CD14-positive monocyte (primary cell): ENCODE measurements around the gene RELN. TPM values are rescaled to one million over a fixed set of nuclear protein-coding genes. Genes with fewer than 3 reads are reported as not detected.

Experiments
- DNase-seq, 3 donors: peaks; one replicate each; pipeline ENCODE4 v3.0.0-alpha.2; 2011 to 2022
- H2AFZ ChIP-seq: 2 replicates; pipeline ENCODE4 v1.6.0; 2012; ENCODE audit warnings: mild to moderate bottlenecking, low read depth, low read length, inconsistent platforms; ENCODE audit not compliant: insufficient read depth, poor library complexity, severe bottlenecking
- H3K27ac ChIP-seq, 2 donors: 1 replicate in 1 of 2; 2 replicates in 1 of 2; pipeline ENCODE4 v1.5.1; 2012 to 2013; ENCODE audit warnings: low read length in 2 of 2, control low read depth in 1 of 2, inconsistent platforms in 1 of 2, low read depth in 1 of 2, mild to moderate bottlenecking in 1 of 2
- H3K27me3 ChIP-seq, 2 donors: one replicate each; pipeline versions ENCODE4 v1.6.0 to v1.6.1; 2011 to 2013; ENCODE audit warnings: low read length in 2 of 2; ENCODE audit not compliant: control insufficient read depth in 2 of 2, insufficient read depth in 2 of 2
- H3K36me3 ChIP-seq, 2 donors: replicated peaks in 1 of 2; 1 replicate in 1 of 2; 2 replicates in 1 of 2; pipeline versions ENCODE4 v1.5.1 to v1.6.1; 2012 to 2013; ENCODE audit warnings: low read length in 2 of 2, control low read depth in 1 of 2, inconsistent platforms in 1 of 2, mild to moderate bottlenecking in 1 of 2; ENCODE audit not compliant: insufficient read depth in 2 of 2, control insufficient read depth in 1 of 2
- H3K4me1 ChIP-seq, 2 donors: 1 replicate in 1 of 2; 2 replicates in 1 of 2; pipeline versions ENCODE4 v1.5.1 to v1.6.1; 2012 to 2013; ENCODE audit warnings: low read length in 2 of 2, control low read depth in 1 of 2, inconsistent platforms in 1 of 2, mild to moderate bottlenecking in 1 of 2, moderate library complexity in 1 of 2; ENCODE audit not compliant: insufficient read depth in 2 of 2, control insufficient read depth in 1 of 2
- H3K4me2 ChIP-seq: replicated peaks from 2 replicates; pipeline ENCODE3; 2012; ENCODE audit warnings: low read length, moderate library complexity, mild to moderate bottlenecking; ENCODE audit not compliant: poor library complexity, severe bottlenecking; ENCODE audit errors: extremely low read depth
- H3K4me3 ChIP-seq, 3 experiments: fragments of 200-600 bp in 1 of 3; sonication (generic) in 1 of 3; replicated peaks in 1 of 3; 1 replicate in 2 of 3; 2 replicates in 1 of 3; pipeline ENCODE4 v1.5.1; 2011 to 2013; ENCODE audit warnings: low read length in 3 of 3, mild to moderate bottlenecking in 3 of 3, control low read depth in 2 of 3, low read depth in 2 of 3, inconsistent platforms in 1 of 3, moderate library complexity in 1 of 3
- H3K79me2 ChIP-seq: 2 replicates; pipeline ENCODE4 v1.6.0; 2012; ENCODE audit warnings: mild to moderate bottlenecking, control low read depth, inconsistent platforms, low read length, moderate library complexity; ENCODE audit not compliant: insufficient read depth
- H3K9ac ChIP-seq: 2 replicates; pipeline ENCODE4 v1.6.0; 2017; ENCODE audit warnings: low read length, mild to moderate bottlenecking; ENCODE audit not compliant: insufficient read depth, poor library complexity, severe bottlenecking
- H3K9me3 ChIP-seq, 2 donors: replicated peaks in 1 of 2; 1 replicate in 1 of 2; 2 replicates in 1 of 2; pipeline versions ENCODE4 v1.5.1 to v1.6.1; 2012 to 2013; ENCODE audit warnings: low read length in 2 of 2, control low read depth in 1 of 2; ENCODE audit not compliant: control insufficient read depth in 1 of 2, insufficient read depth in 1 of 2
- H4K20me1 ChIP-seq: 2 replicates; pipeline ENCODE4 v1.6.0; 2012; ENCODE audit warnings: mild to moderate bottlenecking, low read length, control low read depth, moderate library complexity; ENCODE audit not compliant: insufficient read depth
- H3K27ac Mint-ChIP-seq, 7 donors: one replicate each; pipeline ENCODE4 v1.8.0; 2020; ENCODE audit warnings: mild to moderate bottlenecking in 7 of 7, mixed read lengths in 7 of 7, moderate library complexity in 6 of 7, inconsistent platforms in 2 of 7
- H3K27me3 Mint-ChIP-seq, 3 donors: one replicate each; pipeline ENCODE4 v1.8.0; 2021 to 2022; ENCODE audit warnings: low read depth in 3 of 3, mild to moderate bottlenecking in 3 of 3, mixed read lengths in 3 of 3, moderate library complexity in 3 of 3, inconsistent platforms in 1 of 3
- H3K36me3 Mint-ChIP-seq, 2 donors: one replicate each; pipeline ENCODE4 v1.8.0; 2020; ENCODE audit warnings: mixed read lengths in 2 of 2, inconsistent platforms in 1 of 2, mild to moderate bottlenecking in 1 of 2
- H3K4me1 Mint-ChIP-seq: one replicate; pipeline ENCODE4 v1.8.0; 2020; ENCODE audit warnings: mild to moderate bottlenecking, mixed read lengths
- H3K4me3 Mint-ChIP-seq, 2 donors: one replicate each; pipeline ENCODE4 v1.8.0; 2020; ENCODE audit warnings: mild to moderate bottlenecking in 2 of 2, mixed read lengths in 2 of 2, moderate library complexity in 1 of 2
- H3K9me3 Mint-ChIP-seq, 7 donors: one replicate each; pipeline ENCODE4 v1.8.0; 2020 to 2022; ENCODE audit warnings: mixed read lengths in 7 of 7, mild to moderate bottlenecking in 6 of 7, moderate library complexity in 6 of 7, inconsistent platforms in 2 of 7
- CTCF ChIP-seq: fragments of 200-600 bp; IDR thresholded peaks from one replicate; pipeline ENCODE4 v1.8.0; 2022; ENCODE audit warnings: antibody characterized with exemption, mild to moderate bottlenecking
- WGBS: methylation state at CpG from one replicate; pipeline ENCODE4 v1.1.5; 2013; ENCODE audit warnings: missing lambda C conversion rate; ENCODE audit not compliant: insufficient coverage; 5-methylcytosine and 5-hydroxymethylcytosine counted together
- intact Hi-C, 2 donors: fragments of 100-400 bp; cut with micrococcal nuclease; formaldehyde crosslinking; loops; one replicate each; pipeline versions ENCODE4 v1.15.0 to v1.15.1; 2023
- polyA plus RNA-seq, 3 donors: library from polyadenylated mRNA; depleted of rRNA in 1 of 3; unstranded in 2 of 3; stranded (reverse) in 1 of 3; fragments of 300-500 nt in 2 of 3; fragments of >200 nt in 1 of 3; fragmentation: Illumina TruSeq in 2 of 3; gene quantifications; 1 replicate in 2 of 3; 2 replicates in 1 of 3; pipeline ENCODE4 v1.2.3, GENCODE V29; 2012 to 2021

The RELN gene
- polyA plus RNA-seq, 3 donors, result not detected

- no CpG with 5 or more reads among the region's 1 CpG for WGBS
- intact Hi-C loops, result no loop called here
- Histone ChIP-seq H3K27me3 (no peaks in the 10 kb centered on the region), H3K27ac (no peak overlapping the region), H3K4me3 (no peak overlapping the region), H2AFZ (no peak overlapping the region), H4K20me1 (no peaks in the 10 kb centered on the region), H3K9me3 (peaks cover 6 to 12% of the 10 kb centered on the region in 2 donors), H3K4me1 (no peaks in the 10 kb centered on the region), H3K36me3 (no peaks in the 10 kb centered on the region), H3K79me2 (no peaks in the 10 kb centered on the region), H3K9ac (no peak overlapping the region), H3K4me2 (no peak overlapping the region)
- Mint-ChIP-seq H3K27me3 (no peaks in the 10 kb centered on the region), H3K27ac (no peak overlapping the region), H3K4me3 (no peak overlapping the region), H3K4me1 (no peaks in the 10 kb centered on the region), H3K36me3 (no peaks in the 10 kb centered on the region), H3K9me3 (peaks cover 5 to 11% (median 9%) of the 10 kb centered on the region in 7 donors)
- DNase-seq, result no peak
- TF ChIP-seq CTCF, result no peak
These were observed 44.4 kb upstream of the RELN start for GRCh38 chr7:104033837-104034236.

- Mint-ChIP-seq H3K9me3 (peaks cover 5 to 11% (median 9%) of the 10 kb centered on the region in 7 donors), H3K4me1 (no peaks in the 10 kb centered on the region), H3K27ac (no peak overlapping the region), H3K27me3 (no peaks in the 10 kb centered on the region), H3K36me3 (no peaks in the 10 kb centered on the region), H3K4me3 (no peak overlapping the region)
- no peak overlapping the region for H2AFZ ChIP-seq
- H3K27me3 ChIP-seq, result no peaks in the 10 kb centered on the region
- no peak overlapping the region for H3K27ac ChIP-seq
- DNase-seq, result no peak
- H3K4me1 ChIP-seq, result no peaks in the 10 kb centered on the region
- H3K4me2 ChIP-seq, result no peak overlapping the region
- H3K9ac ChIP-seq, result no peak overlapping the region
- H3K9me3 ChIP-seq, result peaks cover 6 to 12% of the 10 kb centered on the region in 2 donors
- no peak for TF ChIP-seq CTCF
- H3K79me2 ChIP-seq, result no peaks in the 10 kb centered on the region
- no peaks in the 10 kb centered on the region for H4K20me1 ChIP-seq
- H3K4me3 ChIP-seq, result no peak overlapping the region
- no peaks in the 10 kb centered on the region for H3K36me3 ChIP-seq
- WGBS, result no CpG with 5 or more reads among the region's 5 CpGs
- intact Hi-C loops, result no loop called here
These were observed 43.0 kb upstream of the RELN start for GRCh38 chr7:104032486-104032885.
